K562 (cell line): Measurements from ENCODE around the gene BBOX1. TPM values are rescaled to one million over a fixed set of nuclear protein-coding genes. Genes with fewer than 3 reads are reported as not detected.

ENCODE experiments used
- ATAC-seq: fragments of 200-7000 bp; cut with Tn5 transposase; 3 replicates; pipeline ENCODE4 v1.9.1; 2020; ENCODE audit warnings: moderate library complexity
- BruUV-seq: library from RNA; stranded (reverse); fragments of 400-500 nt; replicated peaks from 2 replicates; lab custom pipeline; 2021; lab: Mats Ljungman, UMichigan
- CTCF ChIA-PET: fragments of 300-600 bp; formaldehyde crosslinking; extraction: SDS; loops from one replicate; lab custom pipeline; 2021; ENCODE audit warnings: low intra/inter-chr PET ratio; lab: Yijun Ruan, JAX
- POLR2A ChIA-PET: fragments of 300-600, 350-650 bp; sonication (Branson Sonifier 250); formaldehyde crosslinking; extraction: SDS; loops from one replicate; lab custom pipeline; 2021; ENCODE audit warnings: antibody characterized with exemption, inconsistent platforms; lab: Yijun Ruan, JAX
- DNase-seq, 4 experiments: peaks; one replicate each; pipeline versions ENCODE4 v3.0.0 to v3.0.0-alpha.2; 2011 to 2018; ENCODE audit warnings: low spot score in 3 of 4, mixed read lengths in 3 of 4; ENCODE audit errors: extremely low read depth in 1 of 4
- FAIRE-seq: peaks from 2 replicates; lab custom pipeline; 2011; peaks lifted over from hg19 to GRCh38; lab: Jason Lieb, UNC
- H2AFZ ChIP-seq: 2 replicates; pipeline ENCODE4 v1.6.0; 2011; ENCODE audit warnings: low read depth, low read length, control low read depth, inconsistent platforms
- H3K27ac ChIP-seq: fragments of 200-600 bp; 3 replicates; pipeline ENCODE4 v1.8.0; 2011; ENCODE audit warnings: low read depth, mild to moderate bottlenecking, control low read depth, inconsistent platforms, low read length, moderate library complexity, mixed read lengths; ENCODE audit errors: extremely low read depth
- H3K27me3 ChIP-seq, 2 experiments: fragments of 300-600 bp in 1 of 2; 2 replicates in 1 of 2; 3 replicates in 1 of 2; pipeline versions ENCODE4 v1.6.0 to v1.8.0; 2011; ENCODE audit warnings: inconsistent platforms in 2 of 2, low read length in 2 of 2, mild to moderate bottlenecking in 1 of 2, mixed read lengths in 1 of 2, moderate library complexity in 1 of 2; ENCODE audit not compliant: control insufficient read depth in 2 of 2, insufficient read depth in 2 of 2
- H3K36me3 ChIP-seq: fragments of 300-600 bp; 3 replicates; pipeline ENCODE4 v1.8.0; 2011; ENCODE audit warnings: mild to moderate bottlenecking, low read length, inconsistent platforms; ENCODE audit not compliant: control insufficient read depth, insufficient read depth
- H3K4me1 ChIP-seq, 2 experiments: fragments of 200-600 bp in 1 of 2; replicated peaks in 1 of 2; 2 replicates in 1 of 2; 3 replicates in 1 of 2; pipeline versions ENCODE4 v1.5.1 to v1.8.0; 2011; ENCODE audit warnings: inconsistent platforms in 2 of 2, low read length in 2 of 2, mild to moderate bottlenecking in 1 of 2, mixed read lengths in 1 of 2, moderate library complexity in 1 of 2; ENCODE audit not compliant: control insufficient read depth in 2 of 2, insufficient read depth in 2 of 2
- H3K4me2 ChIP-seq: 2 replicates; pipeline ENCODE4 v1.6.1; 2011; ENCODE audit warnings: low read length, control low read depth, inconsistent platforms, mixed read lengths; ENCODE audit not compliant: insufficient read depth
- H3K4me3 ChIP-seq: fragments of 200-600 bp; sonication (generic), shearing (Covaris generic); 2 replicates; pipeline ENCODE4 v1.5.1; 2016; ENCODE audit warnings: control low read depth, inconsistent platforms
- H3K79me2 ChIP-seq: fragments of 200-600 bp; 3 replicates; pipeline ENCODE4 v1.8.0; 2011; ENCODE audit warnings: low read length, inconsistent platforms; ENCODE audit not compliant: control insufficient read depth, insufficient read depth
- H3K9ac ChIP-seq, 2 experiments: 2 replicates each; pipeline versions ENCODE4 v1.6.0 to v1.6.1; 2011; ENCODE audit warnings: low read depth in 2 of 2, low read length in 2 of 2, control low read depth in 1 of 2, inconsistent platforms in 1 of 2, mild to moderate bottlenecking in 1 of 2, mixed read lengths in 1 of 2; ENCODE audit not compliant: insufficient read depth in 1 of 2
- H3K9me1 ChIP-seq: one replicate; pipeline ENCODE4 v1.6.0; 2011; ENCODE audit warnings: inconsistent platforms, mild to moderate bottlenecking, low read length, moderate library complexity; ENCODE audit not compliant: control insufficient read depth, insufficient read depth
- H3K9me3 ChIP-seq: replicated peaks from 2 replicates; pipeline ENCODE4 v1.5.1; 2011; ENCODE audit warnings: low read depth, low read length, inconsistent platforms; ENCODE audit not compliant: control insufficient read depth, insufficient read depth
- H4K20me1 ChIP-seq: replicated peaks from 2 replicates; pipeline ENCODE4 v1.6.1; 2011; ENCODE audit warnings: low read length, inconsistent platforms, mixed read lengths; ENCODE audit not compliant: control insufficient read depth, insufficient read depth
- HDAC3 ChIP-seq: fragments of 450-650 bp; IDR thresholded peaks from 2 replicates; pipeline ENCODE4 v1.6.1; 2018; ENCODE audit warnings: borderline replicate concordance, mild to moderate bottlenecking, moderate library complexity; ENCODE audit not compliant: partially characterized antibody
- KLF16 ChIP-seq: IDR thresholded peaks from 2 replicates; pipeline ENCODE4 v1.6.1; 2016; ENCODE audit warnings: antibody characterized with exemption
- LEF1 ChIP-seq: fragments of 450-650 bp; IDR thresholded peaks from 2 replicates; pipeline ENCODE4 v1.6.1; 2016; ENCODE audit warnings: mild to moderate bottlenecking
- MBD2 ChIP-seq: sonication (generic); IDR thresholded peaks from 2 replicates; pipeline ENCODE4 v1.6.1; 2016; ENCODE audit warnings: low read depth, borderline replicate concordance
- POLR2AphosphoS2 ChIP-seq: IDR thresholded peaks from 2 replicates; pipeline ENCODE4 v1.6.1; 2012; ENCODE audit warnings: low read length, improper control_type of control experiment
- ZNF778 ChIP-seq: fragments of 450-650 bp; formaldehyde crosslinking; IDR thresholded peaks from 2 replicates; pipeline ENCODE4 v1.4.0; 2020; ENCODE audit warnings: mild to moderate bottlenecking, moderate library complexity
- WGBS: fragments of 100-300 bp; shearing (Covaris generic); methylation state at CpG from one replicate; pipeline ENCODE4 v1.1.6; 2016; ENCODE audit warnings: low coverage, mixed read lengths; ENCODE audit not compliant: insufficient coverage; ENCODE audit errors: missing lambda C conversion rate; 5-methylcytosine and 5-hydroxymethylcytosine counted together
- in situ Hi-C: fragments of 300-500 bp; cut with MboI; formaldehyde crosslinking; loops from 4 replicates; pipeline ENCODE4 v1.15.0; 2018; ENCODE audit warnings: inconsistent platforms, mixed read lengths
- intact Hi-C: fragments of 100-400 bp; cut with micrococcal nuclease; formaldehyde crosslinking; loops from 2 replicates; pipeline ENCODE4 v1.14.2; 2022
- polyA plus RNA-seq, 8 experiments: library from polyadenylated mRNA; depleted of rRNA in 4 of 8; stranded (reverse) in 5 of 8; unstranded in 3 of 8; fragments of >200 nt; fragmentation: Nextera tagmentation in 2 of 8; fragmentation: Illumina TruSeq in 1 of 8; extraction: Ambion mirVana in 2 of 8; extraction: Trizol in 1 of 8; gene quantifications; 2 replicates each; pipeline versions ENCODE4 v1.2.1 to v1.2.3, GENCODE V29; 2011 to 2014; ENCODE audit warnings: inconsistent platforms in 1 of 8, missing spikeins in 1 of 8
- total RNA-seq, 7 experiments: library from RNA; depleted of rRNA in 6 of 7; stranded (reverse); fragments of >200 nt in 6 of 7; fragmentation: Illumina TruSeq in 2 of 7; extraction: Trizol in 2 of 7; gene quantifications; 2 replicates each; pipeline versions ENCODE4 v1.2.1 to v1.2.3, GENCODE V29; 2011 to 2021; ENCODE audit warnings: low replicate concordance in 1 of 7
- TF ChIP-seq, protein P1 (sequence below): fragments of 450-650 bp; IDR thresholded peaks from 2 replicates; pipeline ENCODE4 v1.6.1; 2016; ENCODE audit warnings: antibody characterized with exemption
- TF ChIP-seq, protein P2 (sequence below), 3 experiments: fragments of 200-800 bp in 1 of 3; fragments of 250-450 bp in 1 of 3; fragments of 450-650 bp in 1 of 3; sonication (Bioruptor Pico) in 1 of 3; sonication (Bioruptor generic) in 1 of 3; formaldehyde crosslinking in 1 of 3; IDR thresholded peaks; 2 replicates each; pipeline versions ENCODE4 v1.6.1 to v1.8.0; 2016 to 2022; ENCODE audit warnings: mild to moderate bottlenecking in 2 of 3, missing genetic modification characterization in 2 of 3, missing compliant biosample characterization in 1 of 3, moderate library complexity in 1 of 3
- TF ChIP-seq, protein P3 (sequence below): sonication (generic); formaldehyde crosslinking; IDR thresholded peaks from 2 replicates; pipeline ENCODE4 v1.8.0; 2023; ENCODE audit warnings: missing genetic modification reagents, mild to moderate bottlenecking, borderline replicate concordance

BBOX1 gene
- total and polyA plus RNA-seq, 9 of the 15 experiments (the other 6 are each of a cell fraction or from before 2014, with no cell fraction given) = not detected

- CTCF ChIA-PET = no interaction called here
- no peak overlapping the region for H3K9ac ChIP-seq
- DNase-seq = no peak
- no peak overlapping the region for H2AFZ ChIP-seq
- 3% methylated on average over 2 of the region's 2 CpGs for WGBS
- no peaks in the 10 kb centered on the region for H4K20me1 ChIP-seq
- no peaks in the 10 kb centered on the region for H3K36me3 ChIP-seq
- TF ChIP-seq LEF1 (no peak), MBD2 (no peak), KLF16 (no peak), HDAC3 (no peak), POLR2AphosphoS2 (no peak), ZNF778 (no peak)
- TF ChIP-seq, protein P1, sequence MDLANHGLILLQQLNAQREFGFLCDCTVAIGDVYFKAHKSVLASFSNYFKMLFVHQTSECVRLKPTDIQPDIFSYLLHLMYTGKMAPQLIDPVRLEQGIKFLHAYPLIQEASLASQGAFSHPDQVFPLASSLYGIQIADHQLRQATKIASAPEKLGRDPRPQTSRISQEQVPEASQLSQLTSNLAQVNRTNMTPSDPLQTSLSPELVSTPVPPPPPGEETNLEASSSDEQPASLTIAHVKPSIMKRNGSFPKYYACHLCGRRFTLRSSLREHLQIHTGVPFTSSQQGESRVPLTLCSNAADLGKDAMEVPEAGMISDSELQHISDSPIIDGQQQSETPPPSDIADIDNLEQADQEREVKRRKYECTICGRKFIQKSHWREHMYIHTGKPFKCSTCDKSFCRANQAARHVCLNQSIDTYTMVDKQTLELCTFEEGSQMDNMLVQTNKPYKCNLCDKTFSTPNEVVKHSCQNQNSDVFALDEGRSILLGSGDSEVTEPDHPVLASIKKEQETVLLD = no peak
- TF ChIP-seq, protein P2, sequence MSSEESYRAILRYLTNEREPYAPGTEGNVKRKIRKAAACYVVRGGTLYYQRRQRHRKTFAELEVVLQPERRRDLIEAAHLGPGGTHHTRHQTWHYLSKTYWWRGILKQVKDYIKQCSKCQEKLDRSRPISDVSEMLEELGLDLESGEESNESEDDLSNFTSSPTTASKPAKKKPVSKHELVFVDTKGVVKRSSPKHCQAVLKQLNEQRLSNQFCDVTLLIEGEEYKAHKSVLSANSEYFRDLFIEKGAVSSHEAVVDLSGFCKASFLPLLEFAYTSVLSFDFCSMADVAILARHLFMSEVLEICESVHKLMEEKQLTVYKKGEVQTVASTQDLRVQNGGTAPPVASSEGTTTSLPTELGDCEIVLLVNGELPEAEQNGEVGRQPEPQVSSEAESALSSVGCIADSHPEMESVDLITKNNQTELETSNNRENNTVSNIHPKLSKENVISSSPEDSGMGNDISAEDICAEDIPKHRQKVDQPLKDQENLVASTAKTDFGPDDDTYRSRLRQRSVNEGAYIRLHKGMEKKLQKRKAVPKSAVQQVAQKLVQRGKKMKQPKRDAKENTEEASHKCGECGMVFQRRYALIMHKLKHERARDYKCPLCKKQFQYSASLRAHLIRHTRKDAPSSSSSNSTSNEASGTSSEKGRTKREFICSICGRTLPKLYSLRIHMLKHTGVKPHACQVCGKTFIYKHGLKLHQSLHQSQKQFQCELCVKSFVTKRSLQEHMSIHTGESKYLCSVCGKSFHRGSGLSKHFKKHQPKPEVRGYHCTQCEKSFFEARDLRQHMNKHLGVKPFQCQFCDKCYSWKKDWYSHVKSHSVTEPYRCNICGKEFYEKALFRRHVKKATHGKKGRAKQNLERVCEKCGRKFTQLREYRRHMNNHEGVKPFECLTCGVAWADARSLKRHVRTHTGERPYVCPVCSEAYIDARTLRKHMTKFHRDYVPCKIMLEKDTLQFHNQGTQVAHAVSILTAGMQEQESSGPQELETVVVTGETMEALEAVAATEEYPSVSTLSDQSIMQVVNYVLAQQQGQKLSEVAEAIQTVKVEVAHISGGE (CRISPR knock-in tag; IDR thresholded peaks at IDR 0.05) = no peak
- TF ChIP-seq, protein P3, sequence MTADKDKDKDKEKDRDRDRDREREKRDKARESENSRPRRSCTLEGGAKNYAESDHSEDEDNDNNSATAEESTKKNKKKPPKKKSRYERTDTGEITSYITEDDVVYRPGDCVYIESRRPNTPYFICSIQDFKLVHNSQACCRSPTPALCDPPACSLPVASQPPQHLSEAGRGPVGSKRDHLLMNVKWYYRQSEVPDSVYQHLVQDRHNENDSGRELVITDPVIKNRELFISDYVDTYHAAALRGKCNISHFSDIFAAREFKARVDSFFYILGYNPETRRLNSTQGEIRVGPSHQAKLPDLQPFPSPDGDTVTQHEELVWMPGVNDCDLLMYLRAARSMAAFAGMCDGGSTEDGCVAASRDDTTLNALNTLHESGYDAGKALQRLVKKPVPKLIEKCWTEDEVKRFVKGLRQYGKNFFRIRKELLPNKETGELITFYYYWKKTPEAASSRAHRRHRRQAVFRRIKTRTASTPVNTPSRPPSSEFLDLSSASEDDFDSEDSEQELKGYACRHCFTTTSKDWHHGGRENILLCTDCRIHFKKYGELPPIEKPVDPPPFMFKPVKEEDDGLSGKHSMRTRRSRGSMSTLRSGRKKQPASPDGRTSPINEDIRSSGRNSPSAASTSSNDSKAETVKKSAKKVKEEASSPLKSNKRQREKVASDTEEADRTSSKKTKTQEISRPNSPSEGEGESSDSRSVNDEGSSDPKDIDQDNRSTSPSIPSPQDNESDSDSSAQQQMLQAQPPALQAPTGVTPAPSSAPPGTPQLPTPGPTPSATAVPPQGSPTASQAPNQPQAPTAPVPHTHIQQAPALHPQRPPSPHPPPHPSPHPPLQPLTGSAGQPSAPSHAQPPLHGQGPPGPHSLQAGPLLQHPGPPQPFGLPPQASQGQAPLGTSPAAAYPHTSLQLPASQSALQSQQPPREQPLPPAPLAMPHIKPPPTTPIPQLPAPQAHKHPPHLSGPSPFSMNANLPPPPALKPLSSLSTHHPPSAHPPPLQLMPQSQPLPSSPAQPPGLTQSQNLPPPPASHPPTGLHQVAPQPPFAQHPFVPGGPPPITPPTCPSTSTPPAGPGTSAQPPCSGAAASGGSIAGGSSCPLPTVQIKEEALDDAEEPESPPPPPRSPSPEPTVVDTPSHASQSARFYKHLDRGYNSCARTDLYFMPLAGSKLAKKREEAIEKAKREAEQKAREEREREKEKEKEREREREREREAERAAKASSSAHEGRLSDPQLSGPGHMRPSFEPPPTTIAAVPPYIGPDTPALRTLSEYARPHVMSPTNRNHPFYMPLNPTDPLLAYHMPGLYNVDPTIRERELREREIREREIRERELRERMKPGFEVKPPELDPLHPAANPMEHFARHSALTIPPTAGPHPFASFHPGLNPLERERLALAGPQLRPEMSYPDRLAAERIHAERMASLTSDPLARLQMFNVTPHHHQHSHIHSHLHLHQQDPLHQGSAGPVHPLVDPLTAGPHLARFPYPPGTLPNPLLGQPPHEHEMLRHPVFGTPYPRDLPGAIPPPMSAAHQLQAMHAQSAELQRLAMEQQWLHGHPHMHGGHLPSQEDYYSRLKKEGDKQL (CRISPR knock-in tag) = no peak
- TF ChIP-seq, all 486 proteins: peak for 0
- no peak for ATAC-seq
- POLR2A ChIA-PET = interaction anchor here (1.0 to 1.3 kb wide), 2 partner anchors 13 to 16 kb away, joined by 3 read pairs; no protein-coding TSS in a partner anchor
- Histone ChIP-seq H3K4me2 (no peak overlapping the region), H3K9me1 (no peaks in the 10 kb centered on the region), H3K27me3 (no peaks in the 10 kb centered on the region), H3K4me1 (no peaks in the 10 kb centered on the region), H3K79me2 (no peaks in the 10 kb centered on the region), H3K9me3 (no peaks in the 10 kb centered on the region), H3K27ac (no peak overlapping the region), H3K4me3 (no peak overlapping the region)
- BruUV-seq = no TSS peak
- intact Hi-C loops = loop anchor here (10.0 kb wide), 1 partner anchor 406 kb away; no protein-coding TSS in a partner anchor
- FAIRE-seq = no peak
- in situ Hi-C loops = loop anchor here (5.0 kb wide), 1 partner anchor 869 kb away; no protein-coding TSS in a partner anchor
Measured at GRCh38 chr11:27161071-27161470, 120.5 kb downstream of the BBOX1 start.
